Esophagus mucosa (tissue), 1 donor: Measurements from ENCODE around the gene CACNB4. TPM values are rescaled to one million over a fixed set of nuclear protein-coding genes. Genes with fewer than 3 reads are reported as not detected.
"Not testable (repeated sequence)": the region's sequence is repeated elsewhere in the genome, so short reads cannot be mapped to it uniquely, and the experiment has no call there.

Source experiments
- ATAC-seq: fragments of 200-7000 bp; cut with Tn5 transposase; one replicate; pipeline ENCODE4 v1.9.1; 2020
- total RNA-seq: library from RNA; stranded (reverse); gene quantifications from one replicate; pipeline ENCODE4 v1.2.4, GENCODE V29; 2023
- donor health status: DM: yes; HTN: yes; CAD: no.

Gene CACNB4
- total RNA-seq, 1 donor from 2014 or later, result 9.6 TPM

DNA sequence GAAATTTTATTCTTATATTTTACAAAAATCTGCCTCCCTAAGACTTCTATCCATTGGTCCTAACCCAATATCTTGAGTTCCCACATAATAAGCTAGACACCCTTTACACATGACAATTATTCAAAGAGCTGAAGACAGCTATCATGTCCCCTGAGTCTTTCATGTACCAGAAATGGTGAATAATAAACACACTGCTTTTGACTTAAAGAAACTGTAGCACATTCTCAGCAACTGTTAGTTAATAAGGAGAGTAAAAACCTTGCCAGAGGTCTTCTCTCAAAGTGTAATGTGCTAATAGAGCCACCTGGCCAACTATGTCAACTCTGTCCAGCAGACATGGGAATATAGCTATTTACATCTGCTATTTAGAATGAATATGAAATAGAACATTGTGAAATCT is 160.9 kb downstream of the CACNB4 start:
- ATAC-seq, result no peak

DNA sequence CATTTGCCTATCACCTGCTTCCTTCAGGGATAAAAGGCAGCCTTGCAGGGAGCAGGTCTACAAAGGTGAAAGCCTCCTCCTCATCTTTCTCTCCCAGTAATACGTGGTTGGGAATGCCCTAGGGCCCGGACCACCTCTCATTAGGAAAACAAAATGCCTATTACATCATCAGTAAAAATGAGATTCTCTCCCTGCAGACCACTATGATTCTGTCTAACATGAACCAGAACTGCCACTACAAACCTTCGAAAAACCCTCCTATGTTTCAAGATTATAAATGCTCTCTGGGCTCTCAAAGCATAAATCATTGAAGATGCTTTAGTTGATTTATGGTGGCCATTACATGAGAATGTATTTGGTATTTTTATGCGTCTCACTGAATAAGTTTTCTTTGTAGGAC is 162.2 kb downstream of the CACNB4 start:
- no peak for ATAC-seq

DNA sequence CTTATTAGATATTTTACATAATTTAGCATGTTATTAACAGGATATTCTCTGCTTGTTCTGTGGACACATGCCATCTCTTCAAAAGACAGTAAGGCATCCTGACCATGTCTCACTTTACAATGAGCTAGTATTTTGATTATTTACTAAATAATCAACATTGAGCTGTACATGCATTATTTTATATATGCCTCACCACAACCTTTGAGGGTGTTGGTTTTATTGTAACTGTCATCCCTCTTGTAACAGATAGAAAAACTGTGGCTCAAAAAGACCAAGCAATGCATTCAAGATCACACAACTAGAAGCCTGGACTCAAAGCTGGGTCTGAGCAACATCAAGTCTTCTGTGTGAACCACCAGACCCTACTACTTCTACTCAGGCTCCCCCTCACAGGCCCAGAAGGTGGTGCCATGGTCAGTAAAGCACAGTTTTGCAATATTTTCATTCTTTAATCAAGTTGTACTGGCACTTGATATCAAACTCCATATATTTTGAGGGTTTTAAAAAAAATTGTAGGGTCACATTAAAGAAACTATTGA is 165.5 kb downstream of the CACNB4 start:
- no peak for ATAC-seq

DNA sequence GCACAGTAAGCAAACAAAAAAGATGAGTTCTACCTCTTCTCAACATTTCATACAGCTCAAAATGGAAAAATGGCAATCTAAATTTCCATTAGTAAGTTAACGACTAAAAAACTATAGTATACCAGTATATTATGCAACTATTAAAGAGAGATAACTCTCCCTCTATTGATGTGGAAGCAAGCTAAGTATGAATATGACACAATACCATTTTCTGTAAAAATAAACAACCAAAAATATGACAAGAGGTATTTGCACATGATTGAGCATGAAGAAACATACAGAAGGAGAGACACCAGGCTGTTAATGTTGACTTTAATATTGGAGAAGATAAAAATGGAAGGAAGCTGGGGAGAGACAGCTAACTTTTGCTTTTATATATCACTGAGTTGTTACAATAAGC is 167.1 kb downstream of the CACNB4 start:
- no peak for ATAC-seq

DNA sequence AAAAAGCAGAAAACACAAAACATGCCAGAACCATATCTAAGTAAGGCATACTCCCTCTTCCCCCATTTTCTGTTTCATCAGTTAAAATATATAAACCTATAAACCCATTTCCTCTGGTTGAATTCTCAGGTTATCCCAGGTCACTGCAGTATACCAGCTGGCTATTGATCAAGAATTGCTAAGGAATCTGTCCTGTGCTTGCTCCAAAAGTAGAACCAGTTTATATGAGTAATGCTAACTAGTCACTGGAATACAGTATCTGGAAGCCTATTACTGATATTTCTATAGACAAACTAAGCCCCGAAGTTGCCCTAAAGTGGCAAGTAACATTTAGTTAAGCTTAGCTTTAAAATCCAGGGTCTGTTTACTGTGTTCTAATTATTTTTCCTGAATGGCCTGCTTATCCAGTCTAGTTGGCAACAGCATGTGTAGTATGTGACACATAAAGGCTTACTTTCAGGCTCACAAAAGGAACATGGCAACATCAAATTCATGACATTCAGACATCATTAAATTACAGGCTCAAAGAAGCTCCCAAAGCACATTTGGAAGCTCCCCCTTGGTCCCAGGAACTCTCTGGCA is 167.7 kb downstream of the CACNB4 start:
- peak; percentile 86 for ATAC-seq

DNA sequence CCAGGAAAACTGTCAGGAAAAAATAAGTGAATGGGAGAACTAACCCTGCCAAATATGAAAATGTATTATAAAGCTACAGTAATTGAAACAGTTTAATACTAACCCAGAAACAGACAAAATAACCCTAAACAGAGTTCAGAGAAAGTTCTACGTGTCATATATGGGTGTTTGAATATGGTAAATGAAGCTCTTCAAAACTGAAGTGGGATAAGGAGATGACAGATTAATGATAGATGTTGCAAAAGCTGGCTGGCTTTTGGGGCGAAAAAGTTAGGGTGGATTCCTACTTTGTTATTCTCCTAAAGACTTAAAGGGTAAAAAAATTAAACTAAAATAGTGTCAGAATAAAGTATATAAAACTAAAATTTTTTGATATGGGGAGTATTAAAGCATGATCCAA is 168.8 kb downstream of the CACNB4 start:
- no peak for ATAC-seq

DNA sequence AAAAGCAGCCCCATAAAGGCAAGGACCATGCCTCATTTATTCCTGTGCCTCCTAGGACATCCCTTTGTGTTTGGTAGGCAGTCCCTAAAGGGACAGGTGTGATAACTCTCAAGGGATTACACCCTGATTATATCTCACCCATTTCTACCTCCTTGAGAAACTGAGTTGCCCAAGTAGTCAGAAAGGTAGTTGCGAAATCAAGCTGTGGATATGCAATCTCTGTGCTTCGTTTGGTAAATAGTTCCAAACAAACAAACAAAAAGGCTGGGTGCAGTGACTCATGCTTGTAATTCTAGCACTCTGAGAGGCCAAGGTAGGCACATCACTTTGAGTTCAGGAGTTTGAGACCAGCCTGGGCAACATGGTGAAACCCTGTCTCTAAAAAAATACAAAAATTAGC is 170.5 kb downstream of the CACNB4 start:
- ATAC-seq, result peak; percentile 67

DNA sequence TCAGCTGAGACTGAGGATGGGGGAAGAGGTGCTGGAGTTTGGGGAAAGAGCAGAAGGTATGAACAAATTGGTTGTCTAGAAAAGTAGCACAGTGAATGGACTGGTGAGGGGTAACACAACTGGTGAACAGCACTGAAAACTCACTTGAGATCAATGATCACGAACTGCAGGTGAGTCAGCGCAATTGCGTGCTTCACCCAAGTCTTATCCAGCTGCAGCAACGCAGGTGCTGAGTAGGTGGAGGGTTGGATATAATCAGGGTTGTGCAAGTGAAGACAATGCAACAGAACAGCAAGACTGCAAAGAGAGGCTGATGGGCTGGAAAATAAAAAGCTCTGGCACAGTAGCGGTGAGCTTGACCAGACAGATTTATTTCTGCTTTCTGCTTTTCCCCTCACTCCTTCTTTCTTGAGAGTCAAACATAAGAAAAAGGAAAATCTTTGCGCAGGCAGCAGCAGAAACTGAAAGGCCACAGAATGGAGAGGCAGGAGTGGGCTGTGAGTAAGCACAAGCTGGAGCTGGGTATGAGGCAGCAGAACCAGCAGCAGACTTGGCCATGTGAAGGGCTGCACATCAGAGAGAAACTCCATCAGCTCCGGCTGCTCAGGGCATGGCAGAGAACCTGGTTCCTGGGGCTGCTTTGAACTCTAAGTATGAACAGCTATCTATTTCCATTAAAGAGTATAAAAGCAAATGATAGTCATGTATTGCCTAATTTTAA is 171.2 kb downstream of the CACNB4 start:
- ATAC-seq, result peak; percentile 77

DNA sequence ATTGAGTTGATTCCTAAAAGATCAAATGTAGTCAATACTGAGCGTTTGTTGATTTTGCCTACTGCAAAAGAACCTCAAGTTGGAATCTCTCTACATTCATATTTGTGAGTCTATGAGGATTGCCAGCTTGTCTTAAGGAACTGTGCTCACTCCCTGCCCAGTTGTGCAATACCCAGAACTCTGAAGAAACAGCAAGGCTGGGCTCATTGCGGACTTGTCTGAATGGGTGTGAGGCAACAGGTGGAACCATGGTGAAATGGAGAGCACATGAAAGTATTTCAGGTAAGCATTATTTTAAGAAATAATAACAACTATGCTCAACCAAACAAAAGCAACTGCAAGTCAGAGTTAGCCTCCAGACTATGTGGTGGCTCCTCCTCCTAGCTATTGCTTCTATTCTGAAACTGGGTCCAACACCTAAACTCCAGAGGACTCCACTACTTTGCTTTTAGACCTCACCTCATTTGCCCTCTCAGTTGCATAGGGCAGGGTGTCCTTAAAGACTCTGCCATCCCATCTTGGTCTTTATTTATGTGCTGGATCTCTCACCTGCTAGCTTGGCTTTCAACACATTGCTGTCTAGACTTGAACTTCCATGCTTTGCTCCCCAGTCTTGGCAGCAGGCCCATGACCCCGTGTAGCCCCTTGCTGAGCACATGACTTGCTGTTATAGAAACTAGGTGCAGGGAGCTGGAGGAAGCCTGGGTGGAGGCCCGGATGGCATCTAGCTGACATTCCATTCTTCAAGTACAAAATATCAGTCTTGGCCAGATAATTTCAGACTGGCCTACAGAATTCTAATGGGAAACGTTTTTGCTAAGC is 175.8 kb downstream of the CACNB4 start:
- peak; percentile 93 for ATAC-seq

DNA sequence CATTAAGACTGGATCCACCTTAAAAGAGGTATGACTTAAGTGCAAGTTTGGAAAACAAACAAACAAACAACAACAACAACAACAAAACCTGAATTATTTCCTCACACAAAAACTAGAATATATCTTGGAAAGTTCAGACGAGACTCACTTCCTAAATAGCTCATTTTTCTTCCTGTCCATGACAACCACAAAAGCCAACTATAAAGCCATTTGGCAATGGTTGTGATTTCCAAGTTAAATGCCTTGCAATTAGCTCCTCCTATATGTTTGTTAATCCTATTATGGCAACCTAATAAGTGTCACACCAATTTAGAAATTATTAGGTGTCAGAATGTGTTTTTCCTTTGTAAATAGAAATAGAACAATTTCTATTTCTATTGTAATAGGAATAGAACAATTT is 179.1 kb downstream of the CACNB4 start:
- ATAC-seq, result no peak

DNA sequence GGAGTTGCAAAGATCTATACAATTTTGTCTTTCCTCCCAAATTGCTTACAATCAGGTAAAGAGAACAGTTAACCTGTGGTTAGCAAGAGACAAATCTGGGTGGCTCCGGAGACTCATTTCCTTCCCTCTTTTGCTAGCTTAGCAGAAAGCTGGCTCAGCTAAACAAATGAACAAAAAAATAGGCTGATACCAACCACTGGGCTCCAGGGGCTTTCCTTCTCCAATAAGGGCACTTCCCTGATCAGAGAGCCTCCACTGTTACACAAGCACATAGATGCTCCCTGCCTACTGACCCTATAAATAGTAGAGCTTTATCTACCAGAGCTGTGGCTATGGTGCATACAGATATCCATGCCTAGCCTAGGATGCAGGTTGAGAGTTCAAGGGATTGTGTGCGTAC is 180.5 kb downstream of the CACNB4 start:
- no peak for ATAC-seq

DNA sequence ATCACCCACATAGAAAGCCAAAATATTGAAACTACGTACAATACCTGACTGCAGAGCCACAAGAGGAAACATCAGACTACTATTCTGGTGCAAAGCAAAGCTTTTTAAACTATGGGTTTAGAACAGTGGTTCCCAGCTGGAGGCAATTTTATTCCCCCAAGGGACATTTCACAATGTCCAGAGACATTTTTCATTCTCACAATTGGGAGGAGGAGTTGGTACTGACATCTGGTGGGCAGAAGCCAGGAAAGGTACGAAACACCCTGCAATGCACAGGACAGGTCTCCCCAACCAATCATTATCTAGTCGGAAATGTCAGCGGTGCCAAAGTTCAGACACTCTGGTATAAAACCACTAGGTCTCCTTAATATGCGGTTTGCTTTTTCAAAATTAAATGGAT is 182.2 kb downstream of the CACNB4 start:
- no peak for ATAC-seq

DNA sequence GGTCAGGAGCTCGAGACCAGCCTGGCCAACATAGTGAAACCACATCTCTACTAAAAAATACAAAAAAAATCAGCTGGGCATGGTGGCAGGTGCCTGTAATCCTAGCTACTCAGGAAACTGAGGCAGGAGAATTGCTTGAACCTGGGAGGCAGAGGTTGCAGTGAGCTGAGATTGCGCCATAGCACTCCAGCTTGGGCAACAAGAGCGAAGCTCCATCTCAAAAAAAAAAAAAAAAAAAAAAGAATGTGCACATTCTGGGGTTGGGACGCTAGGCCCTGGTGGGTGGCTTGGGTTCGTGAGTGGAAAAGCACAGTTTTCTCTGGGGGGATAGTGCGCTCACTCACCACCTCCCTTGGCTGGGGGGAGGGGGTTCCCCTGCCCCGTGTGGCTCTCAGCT is 183.2 kb downstream of the CACNB4 start:
- ATAC-seq, result not testable (repeated sequence)

DNA sequence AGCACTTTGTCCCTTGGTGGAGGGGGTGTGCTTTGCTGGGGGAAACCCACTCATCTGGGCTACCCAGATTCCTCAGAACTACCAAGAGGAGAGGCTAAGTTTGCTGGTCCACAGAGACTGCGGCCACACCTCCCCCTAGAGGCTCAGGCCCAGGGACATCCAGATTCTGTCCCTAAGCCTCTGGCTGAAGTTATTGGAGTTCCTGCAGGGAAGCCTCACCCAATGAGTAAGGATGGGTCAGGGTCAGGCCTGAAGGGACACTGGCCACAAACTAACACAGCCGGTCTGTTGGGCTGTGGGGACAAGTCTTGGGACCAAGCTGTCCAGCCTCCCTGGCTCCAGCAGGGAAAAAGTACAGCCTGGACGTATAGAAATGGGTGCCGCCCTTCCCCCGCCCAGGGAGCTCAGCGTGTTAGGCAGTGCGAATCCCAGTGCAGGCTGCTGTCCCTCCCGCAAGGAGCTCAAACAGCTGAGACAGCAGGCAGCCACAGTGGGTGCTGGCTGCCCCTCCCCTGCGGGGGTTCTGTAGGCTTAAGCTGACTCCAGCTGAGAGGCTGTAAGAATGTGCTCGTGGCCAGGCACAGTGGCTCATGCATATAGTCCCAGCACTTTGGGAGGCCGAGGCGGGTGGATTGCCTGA is 183.7 kb downstream of the CACNB4 start:
- no peak for ATAC-seq

DNA sequence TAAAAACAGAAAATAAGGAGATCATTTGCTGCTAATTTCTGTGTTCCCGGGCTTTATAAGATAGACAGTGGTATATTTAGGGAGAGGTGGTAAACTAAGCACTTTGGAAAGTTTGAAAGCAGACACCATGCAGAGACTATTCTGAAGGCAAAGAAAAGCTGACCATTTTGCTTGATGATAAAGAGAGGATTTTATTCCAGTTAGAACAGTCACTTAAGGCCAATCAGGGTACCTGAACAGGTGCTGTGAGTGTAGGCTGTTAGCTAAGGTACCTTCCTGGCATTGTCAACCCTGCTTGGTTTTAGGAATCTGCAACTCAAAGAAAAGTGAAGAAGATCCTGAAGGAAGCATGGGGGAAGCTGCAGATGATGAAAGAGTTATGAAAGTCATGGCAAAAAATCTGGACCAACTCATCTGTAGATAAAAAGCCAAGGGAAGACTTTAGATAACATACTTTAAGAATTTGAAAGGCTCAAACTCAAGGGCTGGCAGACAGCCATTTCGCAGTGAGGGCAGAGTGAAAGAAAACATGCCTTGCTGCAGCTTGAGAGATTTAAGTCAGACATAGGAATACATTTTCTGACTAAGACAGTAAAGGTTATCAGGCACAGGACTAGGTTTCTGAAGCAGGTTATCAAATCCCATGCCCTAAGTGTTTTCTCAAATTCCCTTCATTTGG is 190.5 kb downstream of the CACNB4 start:
- no peak for ATAC-seq

DNA sequence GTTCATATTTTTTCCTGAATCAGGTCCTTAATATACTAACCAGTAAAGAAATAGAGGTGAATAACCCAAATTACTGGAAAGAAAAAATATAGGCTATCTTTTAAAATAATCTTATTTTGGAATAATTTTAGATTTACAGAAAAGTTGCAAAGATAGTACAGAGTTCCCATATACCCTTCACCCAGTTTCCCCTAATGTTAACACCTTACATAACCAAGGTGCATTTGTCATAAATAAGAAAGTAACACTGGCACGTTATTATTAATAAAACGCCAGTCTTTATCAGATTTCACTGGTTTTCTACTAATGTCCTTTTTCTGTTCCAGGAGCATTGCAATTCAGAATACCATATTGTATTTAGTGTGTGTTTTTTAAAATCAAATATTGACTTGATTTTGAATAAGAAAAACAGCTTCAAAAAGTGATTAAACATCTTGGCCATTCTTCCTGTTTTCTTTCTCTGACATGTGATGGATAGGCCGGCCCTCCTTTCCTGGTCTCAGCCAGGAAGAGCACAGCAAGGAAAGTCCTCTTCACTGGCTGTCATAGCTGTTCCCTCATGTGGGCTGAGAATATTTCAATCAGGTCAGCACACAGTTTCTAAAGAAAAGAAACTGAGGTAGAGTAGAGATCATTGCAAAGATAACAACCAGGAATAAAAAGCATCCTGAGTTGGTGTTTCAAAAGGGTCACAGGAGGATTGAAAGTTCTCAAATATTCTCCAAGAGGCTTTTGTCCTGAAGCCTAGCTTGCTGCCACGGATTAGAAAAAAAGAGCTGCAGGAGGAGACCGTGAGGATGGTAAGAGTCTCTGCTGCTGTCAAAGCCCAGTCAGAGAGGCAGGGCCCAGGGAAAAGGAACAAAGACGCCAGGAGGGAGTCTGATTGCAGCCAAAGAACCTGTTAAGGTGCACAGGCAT is 191.3 kb downstream of the CACNB4 start:
- no peak for ATAC-seq

DNA sequence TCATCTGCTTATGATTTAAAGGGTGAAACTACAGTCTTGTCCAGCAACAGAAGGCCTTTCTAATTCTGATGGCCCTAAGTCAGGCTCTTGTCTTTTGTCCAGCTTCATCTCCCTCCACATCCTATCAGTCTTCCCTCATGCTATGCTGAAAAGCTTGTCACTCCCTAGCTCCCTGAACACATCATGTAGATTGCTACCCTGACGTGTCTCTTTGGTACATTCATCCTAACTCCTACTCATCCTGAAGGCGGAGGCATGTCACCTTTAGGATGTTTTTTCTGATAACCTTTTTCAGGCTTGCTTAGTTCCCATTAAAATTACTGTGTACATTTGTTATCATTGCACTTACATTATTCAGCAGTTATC is 192.2 kb downstream of the CACNB4 start:
- ATAC-seq, result no peak

DNA sequence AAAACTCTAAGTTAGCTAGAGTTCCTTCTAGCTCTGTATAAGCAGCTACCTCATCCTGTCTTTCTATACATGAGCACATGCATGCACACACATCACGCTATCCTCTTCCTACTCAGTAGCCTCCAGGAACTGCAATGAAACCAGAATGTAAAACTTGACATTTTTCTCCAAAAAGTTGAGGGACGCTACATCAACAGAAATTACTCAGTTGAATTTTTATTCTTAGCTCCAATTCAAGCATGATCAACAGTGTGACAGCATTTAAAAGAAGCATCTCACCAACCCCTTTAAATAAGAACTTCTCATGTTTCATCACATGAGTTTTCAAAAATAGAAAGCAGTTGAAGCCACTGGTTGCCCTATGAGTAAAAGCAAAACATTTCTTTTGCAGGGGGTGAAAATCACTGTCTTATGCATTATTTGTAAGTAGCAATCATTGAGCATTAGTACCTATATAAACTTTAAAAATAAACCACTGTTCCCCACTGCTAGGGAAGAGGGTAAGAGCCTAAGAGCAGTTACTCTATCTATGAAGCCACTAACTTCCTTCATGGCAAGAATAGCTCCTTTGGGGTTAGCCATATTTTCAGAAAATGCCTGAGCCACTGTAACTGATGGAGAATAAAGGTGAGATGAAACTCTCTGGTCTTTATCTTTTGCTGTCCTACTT is 192.7 kb downstream of the CACNB4 start:
- ATAC-seq, result no peak

DNA sequence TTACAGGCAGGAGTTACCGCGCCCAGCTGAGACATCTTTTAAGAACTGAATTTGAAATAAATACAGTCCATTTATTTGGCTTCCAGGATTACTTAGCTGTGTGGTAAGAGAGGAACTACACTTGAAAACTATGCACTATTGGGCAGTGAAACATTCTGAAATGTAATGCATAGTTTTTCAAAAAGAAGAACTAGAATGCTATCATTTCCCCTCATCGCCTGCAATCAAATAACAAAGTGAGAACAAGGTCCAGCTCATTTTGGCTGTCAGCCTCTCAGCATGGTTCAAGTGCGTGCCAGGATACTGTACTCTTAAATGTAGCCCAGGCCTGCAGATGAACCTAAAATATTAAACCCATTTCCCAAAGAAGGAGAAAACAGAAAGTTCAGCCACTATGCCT is 194.0 kb downstream of the CACNB4 start:
- no peak for ATAC-seq

DNA sequence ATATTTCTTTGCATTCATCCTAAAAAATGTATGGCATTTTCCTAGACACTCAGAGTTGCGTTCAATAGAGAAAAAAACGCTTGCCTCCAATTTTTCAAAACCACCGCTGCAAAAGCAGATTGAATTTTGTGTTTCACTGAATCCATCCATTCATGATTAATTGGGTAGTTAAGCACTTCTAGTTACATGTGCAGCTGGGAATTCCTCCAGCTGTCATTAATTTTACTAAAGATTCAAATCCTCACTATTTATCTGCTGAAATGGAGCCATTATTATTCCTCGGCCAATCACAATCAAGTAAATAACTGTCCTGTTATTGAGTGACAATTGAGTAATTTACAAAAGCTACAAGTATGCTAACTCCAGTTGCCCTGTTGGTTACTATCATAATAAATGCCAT is 194.8 kb downstream of the CACNB4 start:
- no peak for ATAC-seq

DNA sequence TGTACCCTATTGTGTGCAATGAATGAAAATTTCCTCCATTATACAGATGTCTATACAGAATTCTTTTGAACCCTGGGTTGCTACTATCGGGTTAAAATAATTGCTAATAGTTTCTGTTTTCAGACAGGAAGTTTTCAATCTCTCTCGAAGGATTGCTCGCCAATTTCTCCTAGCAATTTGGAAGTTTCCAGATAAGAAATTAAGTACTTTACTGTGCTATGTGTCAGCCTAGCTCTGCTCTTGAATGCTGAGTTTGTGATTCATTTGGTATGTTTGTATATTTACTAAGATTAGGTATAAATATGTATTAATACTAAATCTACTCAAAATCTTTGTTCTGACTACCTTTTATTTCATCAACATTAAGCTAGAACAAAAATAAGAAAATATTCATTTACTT is 196.0 kb downstream of the CACNB4 start:
- ATAC-seq, result no peak
